GM19463 (cell line): ENCODE measurements around the gene SPEG.

Experiments used
- ATAC-seq: cut with Tn5 transposase; IDR thresholded peaks from one replicate; pipeline ENCODE4 v1.9.1; 2021; ENCODE audit warnings: mild to moderate bottlenecking, moderate library complexity; ENCODE audit not compliant: unreplicated experiment

Gene SPEG

DNA sequence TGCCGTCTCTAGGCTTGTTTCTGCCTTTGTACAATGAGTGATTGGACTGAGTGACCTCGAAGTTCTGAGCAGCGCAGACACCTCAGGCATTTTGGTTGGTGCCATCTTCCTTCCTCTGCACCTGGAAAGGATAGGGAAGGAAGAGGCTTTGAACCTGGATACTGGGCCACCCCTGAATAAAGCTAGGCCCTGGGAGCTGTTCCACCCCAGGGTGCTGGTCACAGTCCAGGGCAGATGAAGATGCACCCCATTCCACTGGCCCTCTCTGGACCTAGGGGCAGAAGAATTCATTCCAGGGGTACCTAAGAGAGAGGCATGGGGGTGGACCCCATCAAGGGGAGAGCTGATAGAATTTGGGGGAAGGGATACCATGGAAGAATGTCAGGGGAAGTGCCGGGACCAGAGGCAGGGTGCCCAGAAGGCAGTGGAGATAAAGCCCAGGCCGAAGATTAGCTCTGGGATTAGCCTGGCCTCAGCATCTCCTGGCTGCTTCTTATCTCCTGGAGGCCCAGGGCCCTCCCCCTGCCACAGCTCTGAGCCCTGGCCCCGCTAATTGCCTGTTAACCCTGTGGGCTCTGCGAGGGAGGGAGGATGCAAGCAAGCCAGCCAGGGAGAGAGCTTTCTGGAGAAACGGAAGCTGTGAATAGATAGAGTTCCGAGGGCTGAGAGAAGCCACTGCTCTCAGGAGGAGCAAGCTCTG, 91.0 kb downstream of the SPEG start:
- no peak for ATAC-seq

GRCh38 chr2:219526320-219527075, 91.9 kb downstream of the SPEG start:
- no peak for ATAC-seq

DNA sequence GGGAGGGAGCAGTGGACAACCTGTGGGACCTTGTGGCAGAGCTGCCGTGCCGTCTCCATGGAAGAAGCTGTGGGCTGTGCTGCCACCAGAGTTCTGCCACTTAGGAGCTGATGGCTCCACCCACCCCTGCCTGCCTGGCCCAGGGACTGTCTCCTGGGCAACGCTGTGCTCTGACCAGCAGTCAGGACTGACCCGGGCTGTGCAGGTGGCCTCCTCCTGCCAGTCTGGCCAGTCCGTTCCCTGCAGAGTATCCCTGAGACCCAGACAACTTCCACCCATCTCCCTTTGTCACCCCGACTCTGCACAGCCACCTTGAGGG, 92.4 kb downstream of the SPEG start:
- ATAC-seq: no peak

DNA sequence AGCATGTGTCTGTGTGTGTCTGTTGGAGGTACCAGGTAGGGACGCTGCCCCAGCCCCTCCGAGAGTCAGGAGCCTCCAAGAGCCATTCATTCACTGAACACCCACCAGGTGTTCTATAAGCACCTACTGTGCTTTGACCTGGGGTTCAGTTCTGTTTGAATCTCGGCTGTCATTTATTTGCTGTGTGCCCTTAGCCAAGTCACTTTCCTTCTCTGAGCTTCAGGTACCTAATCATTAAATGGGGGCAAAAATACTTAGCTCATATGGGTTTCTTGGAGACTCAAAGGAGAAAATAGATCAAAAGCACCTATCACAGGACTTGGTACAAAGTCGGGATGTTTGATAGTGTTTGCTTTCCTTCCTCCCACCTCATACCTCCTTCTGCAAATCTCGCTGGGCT, 92.8 kb downstream of the SPEG start:
- no peak for ATAC-seq

DNA sequence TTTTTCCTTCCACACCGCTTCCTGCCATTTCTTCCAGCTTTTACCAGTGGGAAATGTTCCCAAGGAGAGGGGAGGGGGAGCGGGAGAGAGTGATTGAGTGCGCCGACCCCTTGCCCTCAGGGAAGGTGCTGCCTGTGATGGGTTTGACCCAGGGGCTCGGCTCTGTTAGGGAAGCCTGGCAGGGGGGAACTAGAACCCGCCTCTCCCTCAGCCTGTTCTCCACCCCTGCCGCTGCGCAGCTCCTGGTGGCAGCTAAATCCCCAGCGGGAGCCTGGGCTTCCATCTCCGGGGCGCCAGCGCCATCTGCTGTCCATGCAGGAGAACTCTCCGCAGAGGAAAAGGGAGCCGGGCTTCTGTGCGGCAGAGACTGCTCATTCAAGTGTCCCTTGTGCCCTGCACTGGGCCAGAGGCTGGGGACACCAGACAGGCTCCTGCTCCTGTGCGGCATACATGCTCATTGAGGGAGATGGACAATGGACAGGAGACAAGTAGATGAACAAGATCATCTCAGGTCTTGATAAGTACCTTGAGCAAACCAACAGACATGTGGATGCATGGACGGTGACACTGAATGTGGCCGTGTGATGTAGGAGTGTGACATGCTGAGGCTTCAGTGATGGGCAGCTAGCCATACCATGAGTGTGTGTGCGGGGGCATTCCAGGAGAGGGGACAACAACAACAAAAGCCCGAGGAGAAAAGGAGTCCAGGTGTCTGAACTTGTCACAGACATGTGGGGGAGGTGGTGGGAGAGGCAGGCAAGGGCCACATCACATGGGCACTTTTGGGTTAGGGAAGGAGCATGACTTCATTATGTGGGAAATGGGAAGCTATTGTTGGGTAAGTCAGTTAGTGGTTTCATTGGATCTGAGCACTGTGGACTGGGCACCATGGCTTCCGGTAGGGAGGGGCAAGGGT, 95.7 kb downstream of the SPEG start:
- ATAC-seq: peak; percentile 92

DNA sequence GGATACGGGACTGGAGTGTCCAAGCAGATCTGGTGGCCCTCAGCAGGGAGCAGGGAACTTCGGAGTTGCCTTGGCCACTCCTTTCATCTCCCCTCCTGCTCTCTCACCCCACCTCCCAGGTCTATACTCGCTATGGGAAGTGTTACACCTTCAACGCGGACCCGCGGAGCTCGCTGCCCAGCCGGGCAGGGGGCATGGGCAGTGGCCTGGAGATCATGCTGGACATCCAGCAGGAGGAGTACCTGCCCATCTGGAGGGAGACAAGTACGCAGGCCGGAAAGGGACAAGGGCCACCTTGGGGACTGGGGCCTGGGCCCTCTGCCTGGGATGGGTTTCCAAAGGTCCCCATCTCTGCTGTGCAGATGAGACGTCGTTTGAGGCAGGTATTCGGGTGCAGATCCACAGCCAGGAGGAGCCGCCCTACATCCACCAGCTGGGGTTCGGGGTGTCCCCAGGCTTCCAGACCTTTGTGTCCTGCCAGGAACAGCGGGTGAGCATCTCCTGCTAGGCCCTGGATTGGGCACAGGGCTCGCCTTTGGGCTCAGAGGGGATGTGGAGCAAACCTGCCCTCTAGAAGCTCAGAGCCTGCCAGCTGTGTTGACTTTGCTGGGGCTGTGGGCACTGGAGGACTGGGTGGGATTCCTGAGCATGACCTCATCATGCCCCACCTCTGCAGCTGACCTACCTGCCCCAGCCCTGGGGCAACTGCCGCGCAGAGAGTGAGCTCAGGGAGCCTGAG, 97.2 kb downstream of the SPEG start:
- ATAC-seq: no peak

DNA sequence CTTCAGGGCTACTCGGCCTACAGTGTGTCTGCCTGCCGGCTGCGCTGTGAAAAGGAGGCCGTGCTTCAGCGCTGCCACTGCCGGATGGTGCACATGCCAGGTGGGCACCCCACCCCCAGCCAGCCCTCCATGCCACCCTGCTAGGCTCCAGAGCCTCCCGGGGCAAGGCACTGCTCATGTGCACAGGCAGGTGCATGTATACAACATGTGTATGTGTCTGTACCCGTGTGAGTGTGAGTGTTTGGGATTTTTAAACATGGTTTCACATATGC, 97.7 kb downstream of the SPEG start:
- no peak for ATAC-seq

DNA sequence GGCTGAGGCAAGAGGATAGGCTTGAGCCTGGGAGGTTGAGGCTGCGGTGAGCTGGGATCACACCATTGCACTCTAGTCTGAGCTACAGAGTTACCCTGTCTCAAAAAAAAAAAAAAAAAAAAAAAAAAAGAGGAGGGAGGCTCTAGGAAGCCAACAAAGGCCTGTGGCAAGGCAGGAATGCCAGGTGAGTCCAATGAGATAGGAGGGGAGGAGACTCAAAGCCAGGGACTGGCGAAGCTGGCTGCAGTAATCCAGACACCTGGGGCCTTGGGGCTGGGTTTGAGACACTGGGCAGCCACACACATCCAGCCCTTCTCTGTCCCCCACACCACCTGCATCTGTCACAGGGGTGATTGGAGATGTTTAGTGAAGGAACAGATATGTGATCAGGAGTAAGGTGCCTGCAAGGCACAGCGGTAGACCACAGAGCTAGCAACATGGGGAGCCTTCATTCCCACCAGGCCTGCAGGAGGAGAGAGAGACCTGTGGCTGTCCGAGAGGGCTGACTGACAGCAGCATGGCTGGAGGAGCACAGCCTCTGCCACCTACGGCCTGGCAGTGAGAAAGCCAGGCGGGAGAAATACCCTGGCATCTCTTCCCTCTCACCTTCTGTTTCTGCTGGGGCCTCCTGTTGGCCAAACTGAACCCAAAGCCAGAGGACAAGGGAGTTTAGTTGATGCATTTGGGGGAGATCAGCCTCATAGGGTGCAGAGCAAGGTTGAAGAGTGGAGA, 99.5 kb downstream of the SPEG start:
- ATAC-seq: no peak

GRCh38 chr2:219536425-219536824, 101.8 kb downstream of the SPEG start:
- ATAC-seq: no peak

GRCh38 chr2:219536967-219537366, 102.3 kb downstream of the SPEG start:
- no peak for ATAC-seq

- ATAC-seq: no peak
These were observed 103.2 kb downstream of the SPEG start for GRCh38 chr2:219537657-219538488.

DNA sequence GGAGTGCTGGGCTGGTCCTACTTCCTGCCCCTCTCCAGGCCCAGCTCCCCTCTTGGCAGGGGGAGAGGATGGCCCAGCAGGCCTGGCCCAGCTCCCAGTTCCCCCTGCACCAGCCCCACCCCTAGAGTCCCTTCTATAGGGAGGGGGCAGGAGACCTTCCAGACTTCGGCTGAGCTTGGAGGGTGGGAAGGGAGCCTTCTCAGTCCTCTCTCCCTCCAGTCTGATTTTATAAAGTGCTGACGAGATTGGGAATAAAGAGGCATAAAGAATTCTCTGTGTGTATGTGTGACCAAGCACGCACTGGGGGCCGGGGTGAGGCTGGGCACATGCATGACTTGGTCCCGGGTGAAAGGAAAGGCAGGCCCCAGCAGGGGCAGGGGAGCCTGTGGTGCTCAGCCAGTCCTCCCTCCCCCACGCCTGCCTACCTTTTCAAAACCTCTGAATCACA, 103.9 kb downstream of the SPEG start:
- no peak for ATAC-seq

DNA sequence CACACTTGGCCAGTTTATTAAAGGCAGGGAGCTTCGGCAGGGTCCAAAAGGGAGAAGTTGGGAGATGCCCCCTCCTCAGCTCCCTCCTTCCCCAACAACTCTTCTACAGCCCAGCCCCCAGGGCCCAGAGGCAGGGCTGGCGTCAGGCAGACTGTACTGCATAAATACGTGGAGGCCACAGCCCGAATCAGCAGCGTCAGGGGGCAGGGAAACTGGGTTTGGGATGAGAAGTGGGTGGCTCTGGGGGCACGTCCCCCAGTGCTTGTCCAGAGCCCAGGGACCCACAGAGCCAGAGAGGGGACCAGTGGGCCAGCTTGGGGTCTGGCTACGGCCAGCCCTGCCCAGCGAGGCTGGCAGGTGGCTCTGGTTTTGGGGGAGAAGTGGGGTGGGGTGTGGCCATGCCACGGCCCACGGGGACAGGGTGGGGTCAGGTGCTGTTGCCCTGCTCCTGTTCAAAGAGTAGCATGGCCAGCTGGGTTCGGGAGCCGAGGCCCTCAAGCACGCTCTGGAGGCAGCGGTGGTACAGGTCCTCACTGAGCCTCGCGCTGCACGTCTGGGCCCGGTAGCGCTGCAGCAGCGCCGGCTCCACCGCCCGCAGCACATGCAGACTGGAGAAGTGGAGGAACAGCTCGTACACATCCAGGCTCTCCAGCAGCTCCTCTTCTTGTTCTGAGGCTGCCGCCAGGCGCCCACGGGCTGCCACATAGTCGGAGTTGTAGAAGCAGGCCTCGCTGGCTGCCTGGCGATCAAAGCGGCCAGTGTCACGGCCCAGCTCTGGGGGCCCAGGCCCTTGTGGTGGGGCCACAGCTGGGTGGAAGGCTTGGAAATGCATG, 104.5 kb downstream of the SPEG start:
- no peak for ATAC-seq

- no peak for ATAC-seq
These were observed 105.5 kb downstream of the SPEG start for GRCh38 chr2:219539926-219540678.

DNA sequence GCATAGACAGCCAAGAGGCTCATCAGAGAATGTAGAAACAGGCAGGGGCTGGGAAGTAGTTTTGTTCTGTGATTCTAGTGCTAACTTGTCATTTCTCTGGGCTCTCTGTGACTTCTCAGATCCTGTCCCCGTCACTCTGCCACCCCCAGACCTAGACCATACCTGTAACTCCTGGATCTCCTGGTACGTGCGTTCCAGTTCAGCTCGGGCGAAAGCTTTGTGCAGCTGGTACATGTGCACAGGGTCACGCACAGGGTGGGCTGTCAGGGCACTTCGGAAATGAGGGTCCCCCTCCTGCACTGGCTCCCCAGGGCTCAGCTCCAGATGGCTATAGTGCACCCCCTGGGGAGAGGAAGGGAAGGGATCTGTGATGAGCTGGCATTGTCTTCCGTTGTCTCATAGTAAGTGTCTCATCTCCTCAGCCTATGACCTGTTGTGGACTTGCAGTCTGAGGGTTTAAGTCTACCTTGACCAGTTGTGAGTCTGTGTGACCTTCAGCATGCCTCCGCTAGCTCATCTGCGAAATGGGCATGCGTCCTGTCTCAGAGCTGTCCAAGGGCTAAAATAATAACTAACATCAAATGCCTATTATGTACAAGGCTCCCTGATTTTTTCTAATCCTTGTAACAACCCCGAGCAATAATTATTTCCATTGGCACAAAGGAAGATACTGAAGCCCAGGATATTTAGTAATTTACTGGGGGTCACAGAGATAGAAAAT, 106.3 kb downstream of the SPEG start:
- no peak for ATAC-seq

DNA sequence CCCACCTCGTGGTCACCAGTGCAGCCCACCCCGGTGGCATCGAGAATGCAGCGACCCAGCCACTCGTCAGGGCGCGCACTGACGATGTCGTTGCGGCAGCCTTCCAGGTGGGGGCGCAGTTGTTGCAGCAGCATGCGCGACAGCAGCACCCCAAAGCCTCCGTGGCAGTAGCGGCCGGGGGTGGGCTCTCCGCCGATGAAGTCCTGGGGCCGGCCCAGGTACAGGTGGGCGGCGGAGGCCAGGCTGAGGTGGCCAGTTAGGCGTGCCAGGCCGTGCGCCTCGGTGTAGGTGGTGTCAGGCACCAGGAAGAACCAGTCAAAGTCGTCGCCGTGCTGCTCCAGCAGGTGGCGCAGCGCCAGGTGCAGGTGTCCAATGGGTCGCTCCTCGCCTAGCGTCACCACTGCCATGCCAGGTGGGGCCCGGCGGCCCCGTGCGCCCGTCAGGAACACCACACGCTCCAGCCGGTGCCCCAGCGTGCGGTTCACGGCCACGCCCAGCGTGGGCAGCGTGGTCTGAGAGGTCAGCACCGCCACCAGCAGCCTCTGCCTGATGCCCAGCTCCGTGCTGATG, 107.1 kb downstream of the SPEG start:
- peak; percentile 43 for ATAC-seq
